Measurements from ENCODE around the gene FANCF.
A peak's percentile ranks its signal among the peaks of the same experiment; 100 is the strongest.

The FANCF gene

DNA sequence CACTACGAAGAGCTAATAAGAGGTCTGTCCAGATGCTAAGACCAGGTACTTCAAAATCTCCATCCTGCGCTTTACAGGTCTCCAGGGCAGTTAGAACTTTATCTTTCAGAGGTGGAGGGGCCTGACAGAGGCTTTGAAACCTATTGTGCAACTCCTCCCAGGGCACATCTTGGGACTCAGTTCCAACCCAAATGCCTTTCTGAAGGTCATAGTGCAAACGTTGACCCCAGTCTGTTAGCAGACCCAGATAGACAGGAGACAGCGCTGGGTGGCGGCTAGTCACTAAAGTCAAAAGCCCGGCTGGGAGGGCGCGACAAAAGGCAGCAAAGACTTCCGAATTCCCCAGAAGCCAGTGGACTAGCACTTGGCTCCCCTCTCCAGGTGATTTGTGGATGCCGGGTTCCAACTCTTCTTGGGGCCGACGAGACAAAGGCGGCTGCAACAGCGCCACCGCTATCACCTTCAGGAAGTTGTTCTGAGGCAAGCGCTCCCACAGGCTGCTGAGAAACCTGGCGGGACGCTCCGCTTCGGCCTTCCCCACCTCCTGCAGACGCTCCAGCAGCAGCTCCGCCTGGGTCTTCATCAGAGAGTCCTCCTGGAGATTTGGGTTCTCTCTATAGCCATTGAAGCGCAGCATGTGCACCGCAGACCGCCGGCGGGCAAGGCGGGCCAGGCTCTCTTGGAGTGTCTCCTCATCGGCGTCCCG, 728 bp downstream of the FANCF start:
- Histone ChIP-seq H3K36me3 (ENCODE audit: control insufficient read depth in 1 of 2, insufficient read depth in 2 of 2, low read depth in 1 of 2, low read length in 2 of 2) (no peaks in the 10 kb centered on the region), H3K23ac (ENCODE audit: low read length in 2 of 2) (no peak overlapping the region), H2BK15ac (ENCODE audit: low read depth, poor library complexity, severe bottlenecking) (no peak overlapping the region), H2BK5ac (ENCODE audit: low read depth, low read length, poor library complexity, severe bottlenecking) (no peak overlapping the region), H3K9ac (ENCODE audit: low read length) (peak overlapping the region; percentile 90), H4K8ac (ENCODE audit: low read length) (peak overlapping the region; percentile 90), H3K18ac (ENCODE audit: low read depth in 1 of 2, low read length in 2 of 2) (peak overlapping the region; percentile 93 to 94), H3K4ac (ENCODE audit: low read depth in 1 of 2, low read length in 2 of 2) (peak overlapping the region; percentile 13 to 87), H3K14ac (ENCODE audit: low read length in 2 of 2) (peak overlapping the region in 1 of 2 experiments; percentile 82), H3K9me3 (ENCODE audit: control insufficient read depth, low read length) (no peaks in the 10 kb centered on the region), H3K79me1 (replicated peaks; ENCODE audit: low read length, poor library complexity, severe bottlenecking) (peaks cover 4% of the 10 kb centered on the region), H3K27me3 (ENCODE audit: control insufficient read depth in 1 of 2, insufficient read depth in 1 of 2, low read length in 2 of 2) (no peaks in the 10 kb centered on the region), H2AK5ac (ENCODE audit: low read length, severe bottlenecking) (no peak overlapping the region), H2BK12ac (ENCODE audit: low read length in 2 of 2) (no peak overlapping the region), H4K91ac (ENCODE audit: low read length) (peak overlapping the region; percentile 71), H2BK120ac (ENCODE audit: low read depth, low read length) (no peak overlapping the region), H3K4me1 (ENCODE audit: control insufficient read depth, insufficient read depth, low read depth, low read length) (no peaks in the 10 kb centered on the region), H3K27ac (ENCODE audit: low read length, poor library complexity, severe bottlenecking) (peak overlapping the region; percentile 84), H3K4me3 (ENCODE audit: insufficient read depth in 1 of 2, low read depth in 1 of 2, low read length in 2 of 2) (peak overlapping the region; percentile 86 to 94), H3K4me2 (ENCODE audit: low read length, poor library complexity, severe bottlenecking) (peak overlapping the region; percentile 78), H2AFZ (ENCODE audit: low read depth, low read length) (peak overlapping the region; percentile 95)
- 5% methylated on average over 31 of the region's 31 CpGs for WGBS
- peak; percentile 73 for DNase-seq

DNA sequence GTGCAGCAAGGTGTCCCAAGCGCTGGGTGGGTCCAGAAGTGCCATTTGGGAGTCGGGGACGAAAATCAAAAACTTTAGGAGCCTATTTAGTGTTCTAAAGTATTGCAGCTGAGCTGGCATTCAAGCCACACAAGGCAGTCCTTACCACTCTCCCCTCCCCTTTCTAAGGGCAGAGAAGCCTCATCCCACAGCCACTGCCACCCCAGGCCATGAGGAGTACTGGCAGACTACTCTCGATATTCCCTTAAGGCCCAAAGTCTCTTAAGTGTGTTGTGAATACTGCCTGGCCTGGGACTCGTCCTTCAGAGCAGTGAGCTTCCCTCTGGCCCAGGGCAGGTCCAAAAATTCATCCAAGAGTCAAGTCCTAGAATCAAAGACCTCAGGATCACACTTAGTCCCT, 7.8 kb downstream of the FANCF start:
- no peak overlapping the region for H3K23ac ChIP-seq (ENCODE audit: low read length in 2 of 2)
- H2BK5ac ChIP-seq (ENCODE audit: low read depth, low read length, poor library complexity, severe bottlenecking) = no peak overlapping the region
- no peak overlapping the region for H3K14ac ChIP-seq (ENCODE audit: low read length in 2 of 2)
- no peak overlapping the region for H4K8ac ChIP-seq (ENCODE audit: low read length)
- no peak overlapping the region for H2AK5ac ChIP-seq (ENCODE audit: low read length, severe bottlenecking)
- DNase-seq = no peak
- no peak overlapping the region for H3K9ac ChIP-seq (ENCODE audit: low read length)
- H2BK15ac ChIP-seq (ENCODE audit: low read depth, poor library complexity, severe bottlenecking) = no peak overlapping the region
- no peak overlapping the region for H3K4ac ChIP-seq (ENCODE audit: low read depth in 1 of 2, low read length in 2 of 2)
- H3K4me2 ChIP-seq (ENCODE audit: low read length, poor library complexity, severe bottlenecking) = no peak overlapping the region
- no peak overlapping the region for H2BK120ac ChIP-seq (ENCODE audit: low read depth, low read length)
- no peak overlapping the region for H3K18ac ChIP-seq (ENCODE audit: low read depth in 1 of 2, low read length in 2 of 2)
- H3K4me1 ChIP-seq (ENCODE audit: control insufficient read depth, insufficient read depth, low read depth, low read length) = no peaks in the 10 kb centered on the region
- peaks cover 6% of the 10 kb centered on the region for H3K9me3 ChIP-seq (ENCODE audit: control insufficient read depth, low read length)
- no peaks in the 10 kb centered on the region for H3K27me3 ChIP-seq (ENCODE audit: control insufficient read depth in 1 of 2, insufficient read depth in 1 of 2, low read length in 2 of 2)
- no peaks in the 10 kb centered on the region for H3K36me3 ChIP-seq (ENCODE audit: control insufficient read depth in 1 of 2, insufficient read depth in 2 of 2, low read depth in 1 of 2, low read length in 2 of 2)
- no peak overlapping the region for H3K4me3 ChIP-seq (ENCODE audit: insufficient read depth in 1 of 2, low read depth in 1 of 2, low read length in 2 of 2)
- no peak overlapping the region for H2BK12ac ChIP-seq (ENCODE audit: low read length in 2 of 2)
- no peak overlapping the region for H2AFZ ChIP-seq (ENCODE audit: low read depth, low read length)
- 74% methylated on average over 5 of the region's 5 CpGs for WGBS
- no peak overlapping the region for H3K27ac ChIP-seq (ENCODE audit: low read length, poor library complexity, severe bottlenecking)
- H4K91ac ChIP-seq (ENCODE audit: low read length) = no peak overlapping the region
- H3K79me1 ChIP-seq (replicated peaks; ENCODE audit: low read length, poor library complexity, severe bottlenecking) = no peaks in the 10 kb centered on the region

DNA sequence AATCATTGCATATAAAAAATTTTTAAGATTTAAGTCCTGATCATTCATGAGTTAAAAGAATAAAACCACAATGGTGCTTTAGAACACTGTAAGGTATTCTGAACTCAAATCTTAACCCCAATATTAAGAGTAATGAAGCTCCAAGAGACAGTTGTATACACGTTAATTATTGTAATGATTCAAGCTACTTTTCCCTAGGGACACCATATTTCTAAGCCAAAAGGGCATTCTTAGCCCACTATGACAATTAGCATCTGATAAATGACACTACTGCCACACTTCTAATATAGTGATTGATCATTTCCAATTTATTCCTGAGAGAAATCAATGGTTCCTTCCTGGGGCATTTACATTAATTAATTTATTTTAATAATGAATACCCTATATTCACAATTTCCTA, 21.7 kb downstream of the FANCF start:
- H2BK15ac ChIP-seq (ENCODE audit: low read depth, poor library complexity, severe bottlenecking) = no peak overlapping the region
- H3K4me1 ChIP-seq (ENCODE audit: control insufficient read depth, insufficient read depth, low read depth, low read length) = no peaks in the 10 kb centered on the region
- H2BK120ac ChIP-seq (ENCODE audit: low read depth, low read length) = no peak overlapping the region

DNA sequence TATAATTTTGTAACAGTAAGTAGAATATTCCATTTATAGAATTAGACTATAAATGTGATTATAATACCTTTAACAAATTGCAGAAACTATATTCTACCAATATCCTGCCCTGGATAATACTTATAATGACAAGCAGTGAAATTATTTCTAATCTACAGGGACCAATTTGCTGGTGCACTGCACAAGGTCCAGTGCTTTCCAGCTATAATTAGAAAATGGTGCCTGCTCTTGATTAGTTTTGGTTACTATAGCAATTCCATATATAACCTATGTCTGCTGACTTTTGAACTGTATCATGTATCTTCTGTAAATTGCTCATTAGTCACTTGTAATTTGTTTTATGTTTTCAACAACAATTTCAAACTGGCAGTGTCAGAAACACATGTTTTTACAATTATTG, 23.1 kb downstream of the FANCF start:
- Histone ChIP-seq H2BK120ac (ENCODE audit: low read depth, low read length) (no peak overlapping the region), H3K4me1 (ENCODE audit: control insufficient read depth, insufficient read depth, low read depth, low read length) (no peaks in the 10 kb centered on the region), H3K4me2 (ENCODE audit: low read length, poor library complexity, severe bottlenecking) (no peak overlapping the region), H3K79me1 (replicated peaks; ENCODE audit: low read length, poor library complexity, severe bottlenecking) (no peaks in the 10 kb centered on the region), H2BK15ac (ENCODE audit: low read depth, poor library complexity, severe bottlenecking) (no peak overlapping the region), H4K8ac (ENCODE audit: low read length) (no peak overlapping the region), H3K4ac (ENCODE audit: low read depth in 1 of 2, low read length in 2 of 2) (no peak overlapping the region), H3K9me3 (ENCODE audit: control insufficient read depth, low read length) (peaks cover 7% of the 10 kb centered on the region), H3K18ac (ENCODE audit: low read depth in 1 of 2, low read length in 2 of 2) (no peak overlapping the region), H3K36me3 (ENCODE audit: control insufficient read depth in 1 of 2, insufficient read depth in 2 of 2, low read depth in 1 of 2, low read length in 2 of 2) (no peaks in the 10 kb centered on the region), H2AK5ac (ENCODE audit: low read length, severe bottlenecking) (no peak overlapping the region), H3K9ac (ENCODE audit: low read length) (no peak overlapping the region), H2BK12ac (ENCODE audit: low read length in 2 of 2) (no peak overlapping the region), H2BK5ac (ENCODE audit: low read depth, low read length, poor library complexity, severe bottlenecking) (no peak overlapping the region), H2AFZ (ENCODE audit: low read depth, low read length) (no peak overlapping the region), H3K4me3 (ENCODE audit: insufficient read depth in 1 of 2, low read depth in 1 of 2, low read length in 2 of 2) (no peak overlapping the region), H3K27me3 (ENCODE audit: control insufficient read depth in 1 of 2, insufficient read depth in 1 of 2, low read length in 2 of 2) (no peaks in the 10 kb centered on the region), H3K14ac (ENCODE audit: low read length in 2 of 2) (no peak overlapping the region), H3K27ac (ENCODE audit: low read length, poor library complexity, severe bottlenecking) (no peak overlapping the region), H4K91ac (ENCODE audit: low read length) (no peak overlapping the region), H3K23ac (ENCODE audit: low read length in 2 of 2) (no peak overlapping the region)
- no peak for DNase-seq

More for the DNA sequence above, 21.7 kb downstream of the FANCF start:
- no peak overlapping the region for H4K8ac ChIP-seq (ENCODE audit: low read length)
- H2AK5ac ChIP-seq (ENCODE audit: low read length, severe bottlenecking) = no peak overlapping the region
- H3K27me3 ChIP-seq (ENCODE audit: control insufficient read depth in 1 of 2, insufficient read depth in 1 of 2, low read length in 2 of 2) = no peaks in the 10 kb centered on the region
- H3K4me3 ChIP-seq (ENCODE audit: insufficient read depth in 1 of 2, low read depth in 1 of 2, low read length in 2 of 2) = no peak overlapping the region
- H3K36me3 ChIP-seq (ENCODE audit: control insufficient read depth in 1 of 2, insufficient read depth in 2 of 2, low read depth in 1 of 2, low read length in 2 of 2) = no peaks in the 10 kb centered on the region
- no peak overlapping the region for H2AFZ ChIP-seq (ENCODE audit: low read depth, low read length)
- H3K4me2 ChIP-seq (ENCODE audit: low read length, poor library complexity, severe bottlenecking) = no peak overlapping the region
- H2BK12ac ChIP-seq (ENCODE audit: low read length in 2 of 2) = no peak overlapping the region
- H2BK5ac ChIP-seq (ENCODE audit: low read depth, low read length, poor library complexity, severe bottlenecking) = no peak overlapping the region
- no peak overlapping the region for H3K14ac ChIP-seq (ENCODE audit: low read length in 2 of 2)
- H3K23ac ChIP-seq (ENCODE audit: low read length in 2 of 2) = no peak overlapping the region
- H3K9ac ChIP-seq (ENCODE audit: low read length) = no peak overlapping the region
- 50% methylated on average over 1 of the region's 1 CpG for WGBS
- peaks cover 4% of the 10 kb centered on the region for H3K9me3 ChIP-seq (ENCODE audit: control insufficient read depth, low read length)
- H3K4ac ChIP-seq (ENCODE audit: low read depth in 1 of 2, low read length in 2 of 2) = no peak overlapping the region
- no peak overlapping the region for H4K91ac ChIP-seq (ENCODE audit: low read length)
- H3K18ac ChIP-seq (ENCODE audit: low read depth in 1 of 2, low read length in 2 of 2) = no peak overlapping the region
- H3K79me1 ChIP-seq (replicated peaks; ENCODE audit: low read length, poor library complexity, severe bottlenecking) = no peaks in the 10 kb centered on the region
- H3K27ac ChIP-seq (ENCODE audit: low read length, poor library complexity, severe bottlenecking) = no peak overlapping the region
- no peak for DNase-seq

Measured in mesenchymal stem cell (in vitro differentiated cells and primary cell).